Measurements from ENCODE around the gene CIAO3. TPM values are rescaled to one million over a fixed set of nuclear protein-coding genes. Genes with fewer than 3 reads are reported as not detected.

CIAO3 gene
- total RNA-seq, 4 donors from 2014 or later, result 19.4 to 33.3 (median 30.2) TPM

DNA sequence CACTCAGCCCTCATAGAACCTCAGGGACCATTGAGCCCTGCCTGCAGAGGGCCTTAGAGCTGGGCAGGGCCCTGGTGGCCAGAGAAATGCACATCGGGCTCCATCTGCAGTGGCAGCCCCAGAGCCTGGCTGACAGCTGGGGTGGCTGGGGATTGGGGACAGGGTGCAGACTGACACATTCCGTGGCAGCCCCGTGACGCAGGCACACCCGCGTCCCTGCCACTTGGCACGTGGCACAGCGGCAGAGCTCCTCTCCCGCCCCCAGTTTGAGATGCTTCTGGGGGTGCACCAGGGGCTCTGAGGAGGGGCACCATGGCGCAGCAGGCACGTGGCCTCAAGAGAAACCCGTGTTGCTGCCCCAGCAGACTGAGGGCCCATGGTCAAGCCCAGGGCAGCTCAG is 37.4 kb downstream of the CIAO3 start:
- Histone ChIP-seq H3K9me3 (no peaks in the 10 kb centered on the region), H3K4me3 (no peak overlapping the region), H3K27me3 (peaks cover 0 to 99% (median 74%) of the 10 kb centered on the region in 4 donors), H3K4me1 (peaks cover 5 to 40% (median 24%) of the 10 kb centered on the region in 4 donors), H3K36me3 (no peaks in the 10 kb centered on the region), H3K27ac (replicated peaks in 1 of 4) (no peak overlapping the region)
- intact Hi-C loops (cut with DNase I), result no loop called here
- TF ChIP-seq POLR2AphosphoS5 (IDR thresholded peaks at IDR 0.05), result no peak
- TF ChIP-seq, protein P1, sequence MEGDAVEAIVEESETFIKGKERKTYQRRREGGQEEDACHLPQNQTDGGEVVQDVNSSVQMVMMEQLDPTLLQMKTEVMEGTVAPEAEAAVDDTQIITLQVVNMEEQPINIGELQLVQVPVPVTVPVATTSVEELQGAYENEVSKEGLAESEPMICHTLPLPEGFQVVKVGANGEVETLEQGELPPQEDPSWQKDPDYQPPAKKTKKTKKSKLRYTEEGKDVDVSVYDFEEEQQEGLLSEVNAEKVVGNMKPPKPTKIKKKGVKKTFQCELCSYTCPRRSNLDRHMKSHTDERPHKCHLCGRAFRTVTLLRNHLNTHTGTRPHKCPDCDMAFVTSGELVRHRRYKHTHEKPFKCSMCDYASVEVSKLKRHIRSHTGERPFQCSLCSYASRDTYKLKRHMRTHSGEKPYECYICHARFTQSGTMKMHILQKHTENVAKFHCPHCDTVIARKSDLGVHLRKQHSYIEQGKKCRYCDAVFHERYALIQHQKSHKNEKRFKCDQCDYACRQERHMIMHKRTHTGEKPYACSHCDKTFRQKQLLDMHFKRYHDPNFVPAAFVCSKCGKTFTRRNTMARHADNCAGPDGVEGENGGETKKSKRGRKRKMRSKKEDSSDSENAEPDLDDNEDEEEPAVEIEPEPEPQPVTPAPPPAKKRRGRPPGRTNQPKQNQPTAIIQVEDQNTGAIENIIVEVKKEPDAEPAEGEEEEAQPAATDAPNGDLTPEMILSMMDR (IDR thresholded peaks at IDR 0.05), result no peak
- TF ChIP-seq POLR2A (IDR thresholded peaks at IDR 0.05; ENCODE audit: low read depth), result no peak
- no peak for TF ChIP-seq EP300 (IDR thresholded peaks at IDR 0.05)
- 86% methylated on average over 7 of the region's 12 CpGs for WGBS
- no peak for DNase-seq (ENCODE audit: extremely low spot score)

DNA sequence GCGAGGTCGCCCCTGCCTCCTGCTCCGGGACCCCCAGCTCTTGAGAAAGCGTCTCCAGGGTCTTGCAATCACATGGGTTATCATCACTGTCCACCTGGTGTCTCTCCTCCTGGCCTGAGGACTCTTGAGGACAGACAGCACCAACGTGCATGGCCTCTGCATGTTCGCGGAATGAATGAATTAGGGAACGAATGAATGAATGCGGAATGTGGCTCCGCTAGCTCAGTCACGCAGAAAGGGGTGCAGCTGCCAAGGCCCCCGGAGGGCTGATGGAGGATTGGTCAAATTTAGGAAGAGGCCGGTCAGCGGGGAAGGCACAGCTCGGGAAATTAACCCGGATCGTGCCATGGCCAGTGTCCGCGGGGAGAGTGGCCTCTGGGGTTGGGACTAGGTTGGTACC is 38.5 kb downstream of the CIAO3 start:
- peaks cover 5 to 40% (median 24%) of the 10 kb centered on the region in 4 donors for H3K4me1 ChIP-seq
- intact Hi-C loops (cut with DNase I), result no loop called here
- DNase-seq (ENCODE audit: extremely low spot score), result no peak
- 89% methylated on average over 19 of the region's 19 CpGs for WGBS
- peaks cover 0 to 99% (median 67%) of the 10 kb centered on the region in 4 donors for H3K27me3 ChIP-seq
- no peak overlapping the region for H3K27ac ChIP-seq (replicated peaks in 1 of 4)
- H3K4me3 ChIP-seq, result no peak overlapping the region
- no peak for TF ChIP-seq EP300 (IDR thresholded peaks at IDR 0.05)
- TF ChIP-seq, protein P1 (IDR thresholded peaks at IDR 0.05), result no peak
- no peak for TF ChIP-seq POLR2AphosphoS5 (IDR thresholded peaks at IDR 0.05)
- TF ChIP-seq POLR2A (IDR thresholded peaks at IDR 0.05; ENCODE audit: low read depth), result no peak
- H3K36me3 ChIP-seq, result no peaks in the 10 kb centered on the region
- no peaks in the 10 kb centered on the region for H3K9me3 ChIP-seq

DNA sequence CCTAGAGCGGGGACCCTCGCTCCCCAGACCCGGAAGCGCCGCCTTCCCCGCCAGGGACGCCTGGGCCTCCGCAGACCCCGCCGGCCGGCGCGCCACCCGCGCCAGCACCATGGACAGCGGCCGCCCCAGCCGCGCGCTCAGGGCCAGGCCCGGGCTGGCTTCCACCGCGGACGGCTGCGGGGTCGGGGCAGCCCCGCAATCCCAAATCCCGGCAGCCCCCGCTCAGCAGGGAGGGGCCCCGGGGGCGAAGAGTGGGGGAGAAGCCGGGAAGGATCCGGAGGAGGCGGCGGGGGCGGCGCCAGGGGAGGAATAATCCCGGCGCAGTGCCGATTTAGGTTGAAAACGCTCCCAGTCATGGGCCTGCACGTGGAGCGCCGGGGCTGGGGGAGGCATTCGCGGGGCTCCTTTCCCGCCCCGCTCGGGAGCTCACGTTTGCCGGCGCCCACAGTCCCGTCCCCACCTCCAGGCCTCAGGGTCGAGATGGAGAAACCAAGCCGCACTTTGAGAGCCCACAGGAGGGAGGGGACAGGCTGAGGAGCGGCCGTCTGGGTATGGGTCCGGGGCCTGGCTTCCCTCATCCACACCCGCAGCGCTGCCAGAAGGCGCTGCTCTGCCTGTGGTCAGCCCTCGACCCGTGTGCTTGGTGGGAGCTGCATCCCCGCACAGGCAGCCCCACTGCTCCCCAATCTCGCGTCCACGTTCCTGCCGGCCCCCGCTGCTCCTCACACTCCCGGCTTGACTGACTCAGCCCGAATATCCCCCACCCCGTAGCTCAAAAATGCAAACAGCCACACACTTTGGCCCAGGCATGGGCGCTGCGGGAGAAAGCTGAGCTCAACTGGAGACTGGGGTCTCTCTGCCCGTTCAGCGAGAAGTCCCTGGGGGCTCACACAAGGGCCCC is 39.9 kb downstream of the CIAO3 start:
- Histone ChIP-seq H3K27ac (replicated peaks in 1 of 4) (no peak overlapping the region), H3K36me3 (no peaks in the 10 kb centered on the region), H3K4me3 (no peak overlapping the region), H3K27me3 (peaks cover 0 to 99% (median 61%) of the 10 kb centered on the region in 4 donors), H3K4me1 (peaks cover 0 to 33% (median 17%) of the 10 kb centered on the region in 4 donors), H3K9me3 (no peaks in the 10 kb centered on the region)
- WGBS, result 32% methylated on average over 27 of the region's 76 CpGs
- no peak for DNase-seq (ENCODE audit: extremely low spot score)
- intact Hi-C loops (cut with DNase I), result no loop called here
- no peak for TF ChIP-seq POLR2AphosphoS5 (IDR thresholded peaks at IDR 0.05)
- TF ChIP-seq EP300 (IDR thresholded peaks at IDR 0.05), result no peak

DNA sequence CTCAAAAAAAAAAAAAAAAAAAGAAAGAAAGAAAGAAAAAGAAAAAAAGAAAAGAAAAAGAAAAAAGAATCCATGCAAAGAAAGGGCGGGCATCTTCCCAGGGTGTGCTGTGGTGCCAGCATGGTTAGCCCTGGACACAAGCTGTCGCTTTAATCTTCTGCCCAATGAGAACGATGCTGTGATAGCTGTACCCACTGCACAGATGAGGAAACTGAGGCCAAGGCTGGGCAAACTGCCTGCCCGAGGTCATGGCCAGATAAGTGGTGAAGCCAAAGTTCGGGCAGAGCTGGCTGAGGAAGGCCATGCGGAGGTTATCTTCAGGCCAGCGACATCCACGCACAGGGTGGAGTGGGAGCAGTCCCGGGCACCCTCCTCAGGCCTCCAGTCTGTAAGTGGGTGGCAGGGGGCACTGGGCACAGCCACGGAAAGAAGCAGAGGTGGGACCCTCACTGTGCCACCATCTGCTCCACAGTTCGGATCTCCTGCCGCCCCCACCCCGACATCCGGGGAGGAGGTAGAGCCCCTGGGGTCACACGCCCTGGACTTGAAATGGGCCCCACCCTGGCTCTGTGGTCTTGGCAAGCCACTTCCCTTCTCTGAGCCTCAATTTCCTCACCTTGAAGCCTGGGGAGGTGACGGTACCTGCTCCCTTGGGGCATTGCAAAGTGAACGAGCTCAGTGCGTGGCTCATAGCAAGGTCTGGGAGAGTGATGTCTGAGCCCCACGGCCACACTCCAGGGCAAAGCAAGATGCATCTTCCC is 41.7 kb downstream of the CIAO3 start:
- no peak for DNase-seq (ENCODE audit: extremely low spot score)
- Histone ChIP-seq H3K27me3 (peaks cover 2 to 100% (median 65%) of the 10 kb centered on the region in 4 donors), H3K36me3 (no peaks in the 10 kb centered on the region), H3K27ac (replicated peaks in 1 of 4) (no peak overlapping the region), H3K4me1 (peaks cover 14 to 37% (median 28%) of the 10 kb centered on the region in 4 donors), H3K9me3 (no peaks in the 10 kb centered on the region), H3K4me3 (no peak overlapping the region)
- intact Hi-C loops (cut with DNase I), result no loop called here
- WGBS, result 73% methylated on average over 18 of the region's 19 CpGs
- TF ChIP-seq POLR2AphosphoS5 (IDR thresholded peaks at IDR 0.05) (no peak), POLR2A (IDR thresholded peaks at IDR 0.05; ENCODE audit: low read depth) (no peak), EP300 (IDR thresholded peaks at IDR 0.05) (no peak)

DNA sequence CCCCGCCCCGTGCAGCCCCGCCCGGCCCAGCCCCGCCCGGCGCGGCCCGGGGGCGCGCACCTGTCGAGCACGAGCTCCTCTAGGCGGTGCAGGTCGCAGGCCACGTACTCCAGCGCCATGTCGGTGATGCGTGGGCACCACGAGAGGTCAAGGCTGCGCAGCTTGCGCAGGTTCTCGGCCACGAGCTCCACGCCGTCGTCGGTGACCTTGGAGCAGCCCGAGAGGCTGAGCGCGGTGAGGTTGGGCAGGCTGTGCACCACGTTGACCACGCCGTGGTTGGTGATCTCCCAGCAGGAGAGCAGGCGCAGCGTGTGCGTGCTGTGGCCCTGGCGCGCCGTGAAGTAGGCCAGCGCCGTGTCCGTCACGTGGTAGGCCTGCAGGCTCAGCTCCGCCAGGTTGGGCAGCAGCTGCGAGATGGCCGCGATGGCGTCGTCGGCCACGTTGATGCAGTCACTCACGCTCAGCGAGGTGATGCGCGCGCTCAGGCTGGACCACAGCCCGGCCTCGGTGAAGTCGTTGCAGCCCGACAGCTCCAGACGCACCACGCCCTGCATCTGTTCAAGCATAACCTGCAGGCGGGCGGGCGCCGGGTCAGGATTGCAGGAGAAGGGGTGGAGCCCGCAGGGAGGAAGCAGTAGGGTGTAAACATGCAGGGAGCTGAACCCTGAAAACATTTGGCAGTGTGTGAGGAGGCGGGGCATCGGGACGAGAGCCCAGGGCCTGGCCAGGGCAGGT is 45.3 kb downstream of the CIAO3 start:
- no peak for DNase-seq (ENCODE audit: extremely low spot score)
- peaks cover 9 to 84% (median 45%) of the 10 kb centered on the region in 4 donors for H3K27me3 ChIP-seq
- no peaks in the 10 kb centered on the region for H3K9me3 ChIP-seq
- no peak overlapping the region for H3K27ac ChIP-seq (replicated peaks in 1 of 4)
- intact Hi-C loops (cut with DNase I), result no loop called here
- WGBS, result 20% methylated on average over 17 of the region's 71 CpGs
- peak overlapping the region; percentile 1 to 45 (median 20) for H3K4me3 ChIP-seq
- TF ChIP-seq POLR2AphosphoS5 (IDR thresholded peaks at IDR 0.05) (no peak), EP300 (IDR thresholded peaks at IDR 0.05) (no peak), POLR2A (IDR thresholded peaks at IDR 0.05; ENCODE audit: low read depth) (no peak)
- TF ChIP-seq, protein P1 (IDR thresholded peaks at IDR 0.05), result no peak
- peaks cover 17 to 39% (median 31%) of the 10 kb centered on the region in 4 donors for H3K4me1 ChIP-seq
- H3K36me3 ChIP-seq, result no peaks in the 10 kb centered on the region

Data from esophagus muscularis mucosa (tissue), 4 donors.